Measurements from ENCODE around the gene NFIB.

The NFIB gene

GRCh38 chr9:14313951-14314423 is at the start of gene NFIB:
Gene NFIB, minus strand, starts transcription at chr9:14314141. Its CDS starts 630 bp downstream, at chr9:14313511.
- H3K4me3 ChIP-seq (ENCODE audit: low read depth, low read length), result peak within 1 kb of the TSS; percentile 34
- no peak for TF ChIP-seq CTCF (IDR thresholded peaks at IDR 0.05; ENCODE audit: borderline replicate concordance, insufficient read depth, low read depth, low read length)

GRCh38 chr9:14362175-14362574 is 48.2 kb upstream of the NFIB start:
- no peak overlapping the region for H3K4me3 ChIP-seq (ENCODE audit: low read depth, low read length)
- no peak for TF ChIP-seq CTCF (IDR thresholded peaks at IDR 0.05; ENCODE audit: borderline replicate concordance, insufficient read depth, low read depth, low read length)

GRCh38 chr9:14361074-14361473 is 47.1 kb upstream of the NFIB start:
- no peak for TF ChIP-seq CTCF (IDR thresholded peaks at IDR 0.05; ENCODE audit: borderline replicate concordance, insufficient read depth, low read depth, low read length)
- H3K4me3 ChIP-seq (ENCODE audit: low read depth, low read length), result no peak overlapping the region

- no peak for TF ChIP-seq CTCF (IDR thresholded peaks at IDR 0.05; ENCODE audit: borderline replicate concordance, insufficient read depth, low read depth, low read length)
These were observed 44.6 kb upstream of the NFIB start for GRCh38 chr9:14358523-14358922.

GRCh38 chr9:14356351-14357265 is 42.7 kb upstream of the NFIB start:
- no peak for TF ChIP-seq CTCF (IDR thresholded peaks at IDR 0.05; ENCODE audit: borderline replicate concordance, insufficient read depth, low read depth, low read length)
- no peak overlapping the region for H3K4me3 ChIP-seq (ENCODE audit: low read depth, low read length)

More at GRCh38 chr9:14358523-14358922, 44.6 kb upstream of the NFIB start:
- H3K4me3 ChIP-seq (ENCODE audit: low read depth, low read length), result no peak overlapping the region

- no peak overlapping the region for H3K4me3 ChIP-seq (ENCODE audit: low read depth, low read length)
- no peak for TF ChIP-seq CTCF (IDR thresholded peaks at IDR 0.05; ENCODE audit: borderline replicate concordance, insufficient read depth, low read depth, low read length)
These were observed 40.3 kb upstream of the NFIB start for GRCh38 chr9:14354201-14354600.
